HCT116 (cell line): ENCODE results near the gene KRT86. TPM values are rescaled to one million over a fixed set of nuclear protein-coding genes. Genes with fewer than 3 reads are reported as not detected.

Experiments used
- ATAC-seq: fragments of 200-7000 bp; cut with Tn5 transposase; 2 replicates; pipeline ENCODE4 v1.9.1; 2020; ENCODE audit warnings: mild to moderate bottlenecking, moderate library complexity
- BruUV-seq: library from RNA; stranded (reverse); fragments of 400-500 nt; replicated peaks from 2 replicates; lab custom pipeline; 2021; lab: Mats Ljungman, UMichigan
- CTCF ChIA-PET: fragments of 300-600 bp; sonication (Branson Sonifier 250); formaldehyde crosslinking; loops from one replicate; lab custom pipeline; 2021; ENCODE audit warnings: antibody characterized with exemption; lab: Charles Lee
- POLR2A ChIA-PET: fragments of 300-600, 350-600 bp; sonication (Branson Sonifier 250); formaldehyde crosslinking; loops from one replicate; lab custom pipeline; 2021; ENCODE audit warnings: antibody characterized with exemption; lab: Charles Lee
- RAD21 ChIA-PET, 2 experiments: fragments of 300-600 bp; sonication (Branson Sonifier 250); formaldehyde crosslinking; loops; one replicate each; lab custom pipeline; 2023; ENCODE audit warnings: low total read pairs in 2 of 2; ENCODE audit not compliant: uncharacterized antibody in 2 of 2, unreplicated experiment in 2 of 2, low non-redundant PET in 1 of 2; lab: Charles Lee
- DNase-seq: peaks from one replicate; pipeline ENCODE4 v3.0.0-alpha.2; 2010; ENCODE audit warnings: low read depth, low spot score
- H2AFZ ChIP-seq: fragments of 200-600 bp; shearing (Covaris generic), sonication (generic); 2 replicates; pipeline ENCODE4 v1.6.1; 2017; ENCODE audit warnings: low read depth, mixed run types, mixed read lengths, antibody characterized with exemption, low read length; ENCODE audit not compliant: poor library complexity, severe bottlenecking
- H3K27ac ChIP-seq: 2 replicates; pipeline ENCODE4 v1.5.1; 2012; ENCODE audit warnings: low read depth, low read length
- H3K27me3 ChIP-seq: fragments of 200-600 bp; sonication (generic); 2 replicates; pipeline ENCODE4 v1.6.1; 2016; ENCODE audit warnings: mixed run types, low read length, mixed read lengths; ENCODE audit not compliant: insufficient read depth
- H3K36me3 ChIP-seq, 2 experiments: fragments of 200-500 bp in 1 of 2; fragments of 200-600 bp in 1 of 2; sonication (Bioruptor generic) in 1 of 2; sonication (generic) in 1 of 2; 2 replicates each; pipeline versions ENCODE4 v1.5.1 to v1.6.1; 2014 to 2016; ENCODE audit warnings: low read length in 2 of 2, inconsistent platforms in 1 of 2, mixed read lengths in 1 of 2, mixed run types in 1 of 2; ENCODE audit not compliant: insufficient read depth in 2 of 2, control insufficient read depth in 1 of 2
- H3K4me1 ChIP-seq, 2 experiments: fragments of 200-600 bp in 1 of 2; sonication (generic) in 1 of 2; 2 replicates each; pipeline versions ENCODE4 v1.5.1 to v1.6.1; 2012 to 2017; ENCODE audit warnings: low read length in 2 of 2, inconsistent platforms in 1 of 2, mild to moderate bottlenecking in 1 of 2, mixed read lengths in 1 of 2, mixed run types in 1 of 2, moderate library complexity in 1 of 2; ENCODE audit not compliant: insufficient read depth in 2 of 2, control insufficient read depth in 1 of 2
- H3K4me2 ChIP-seq: fragments of 200-600 bp; sonication (generic); 2 replicates; pipeline ENCODE4 v1.6.1; 2017; ENCODE audit warnings: mixed run types, low read length, mixed read lengths
- H3K4me3 ChIP-seq, 2 experiments: fragments of 200-600 bp in 1 of 2; sonication (generic) in 1 of 2; replicated peaks in 1 of 2; 2 replicates each; pipeline ENCODE4 v1.5.1; 2011 to 2016; ENCODE audit warnings: low read length in 2 of 2, control low read depth in 1 of 2, low read depth in 1 of 2, mild to moderate bottlenecking in 1 of 2, mixed read lengths in 1 of 2, mixed run types in 1 of 2
- H3K79me2 ChIP-seq: fragments of 200-600 bp; sonication (generic); 2 replicates; pipeline ENCODE4 v1.6.1; 2017; ENCODE audit warnings: mild to moderate bottlenecking, mixed run types, low read length, moderate library complexity, mixed read lengths; ENCODE audit not compliant: insufficient read depth
- H3K9ac ChIP-seq: fragments of 200-600 bp; sonication (generic); 2 replicates; pipeline ENCODE4 v1.6.1; 2016; ENCODE audit warnings: low read length, mixed read lengths
- H3K9me2 ChIP-seq: fragments of 200-600 bp; sonication (generic), shearing (Covaris generic); 2 replicates; pipeline ENCODE4 v1.6.1; 2017; ENCODE audit warnings: mixed run types, mild to moderate bottlenecking, moderate library complexity; ENCODE audit not compliant: insufficient read depth
- H3K9me3 ChIP-seq, 2 experiments: fragments of 200-500 bp in 1 of 2; fragments of 200-600 bp in 1 of 2; sonication (Bioruptor generic) in 1 of 2; sonication (generic) in 1 of 2; 2 replicates each; pipeline ENCODE4 v1.6.1; 2014 to 2017; ENCODE audit warnings: low read length in 2 of 2, mixed read lengths in 2 of 2, inconsistent platforms in 1 of 2, low read depth in 1 of 2, mild to moderate bottlenecking in 1 of 2, mixed run types in 1 of 2, moderate library complexity in 1 of 2; ENCODE audit not compliant: control insufficient read depth in 1 of 2, insufficient read depth in 1 of 2
- H4K20me1 ChIP-seq: fragments of 200-600 bp; sonication (generic), shearing (Covaris generic); 2 replicates; pipeline ENCODE4 v1.6.1; 2017; ENCODE audit warnings: mixed run types, mild to moderate bottlenecking, moderate library complexity; ENCODE audit not compliant: insufficient read depth
- ATF3 ChIP-seq: IDR thresholded peaks from 2 replicates; pipeline ENCODE4 v1.6.1; 2012
- EGR1 ChIP-seq: IDR thresholded peaks from 2 replicates; pipeline ENCODE4 v1.6.1; 2012; ENCODE audit warnings: low read depth
- EZH2 ChIP-seq: fragments of 200-600 bp; sonication (generic); IDR thresholded peaks from 2 replicates; pipeline ENCODE4 v1.6.1; 2017; ENCODE audit warnings: antibody characterized with exemption, mixed run types
- FOSL1 ChIP-seq: IDR thresholded peaks from 2 replicates; pipeline ENCODE4 v1.6.1; 2012; ENCODE audit warnings: low read depth
- JUND ChIP-seq: IDR thresholded peaks from 2 replicates; pipeline ENCODE4 v1.6.1; 2012
- MAX ChIP-seq: IDR thresholded peaks from 2 replicates; pipeline ENCODE4 v1.6.1; 2012
- POLR2AphosphoS5 ChIP-seq: IDR thresholded peaks from 2 replicates; pipeline ENCODE4 v1.6.1; 2011; ENCODE audit warnings: mild to moderate bottlenecking, low read depth, low read length, moderate library complexity
- RAD21 ChIP-seq: IDR thresholded peaks from 2 replicates; pipeline ENCODE4 v1.6.1; 2012; ENCODE audit warnings: low read depth, mild to moderate bottlenecking
- REST ChIP-seq: IDR thresholded peaks from 2 replicates; pipeline ENCODE4 v1.6.1; 2012; ENCODE audit warnings: low read depth
- SIN3A ChIP-seq: IDR thresholded peaks from 2 replicates; pipeline ENCODE4 v1.6.1; 2012; ENCODE audit warnings: low read depth
- TCF7L2 ChIP-seq: IDR thresholded peaks from 2 replicates; pipeline ENCODE4 v1.7.0; 2011; ENCODE audit warnings: borderline replicate concordance, inconsistent platforms; ENCODE audit not compliant: insufficient read depth, insufficient read length; ENCODE audit errors: extremely low read depth
- YY1 ChIP-seq: IDR thresholded peaks from 2 replicates; pipeline ENCODE4 v1.6.1; 2011; ENCODE audit warnings: low read length, low read depth, moderate library complexity, mild to moderate bottlenecking; ENCODE audit not compliant: insufficient replicate concordance; ENCODE audit errors: extremely low read depth
- ZBTB33 ChIP-seq: IDR thresholded peaks from 2 replicates; pipeline ENCODE4 v1.6.1; 2011; ENCODE audit warnings: mild to moderate bottlenecking, low read length, moderate library complexity; ENCODE audit not compliant: insufficient replicate concordance; ENCODE audit errors: extremely low read depth
- ZFX ChIP-seq: fragments of 450-650 bp; IDR thresholded peaks from 2 replicates; pipeline ENCODE4 v1.6.1; 2017
- ZNF274 ChIP-seq: fragments of 200-500 bp; sonication (Bioruptor generic); IDR thresholded peaks from 2 replicates; pipeline ENCODE4 v1.6.1; 2014; ENCODE audit warnings: mild to moderate bottlenecking, low read depth, low read length, inconsistent platforms
- intact Hi-C: fragments of 100-400 bp; cut with micrococcal nuclease; formaldehyde crosslinking; loops from 2 replicates; pipeline ENCODE4 v1.10.0; 2022
- total RNA-seq: library from RNA; stranded (reverse); gene quantifications from one replicate; pipeline ENCODE4 v1.2.1, GENCODE V29; 2021; ENCODE audit not compliant: unreplicated experiment

Gene KRT86
- total RNA-seq, 1 experiment from 2014 or later, result 1.5 TPM

GRCh38 chr12:52313926-52314325 is 39.5 kb downstream of the KRT86 start:
- H3K4me2 ChIP-seq, result no peak overlapping the region

More at GRCh38 chr12:52313926-52314325, 39.5 kb downstream of the KRT86 start:
- H3K9me3 ChIP-seq, result no peaks in the 10 kb centered on the region
- H3K4me1 ChIP-seq, result peaks cover 3 to 13% of the 10 kb centered on the region in 2 experiments; a peak in 3 of 4 replicates
- no peaks in the 10 kb centered on the region for H3K27me3 ChIP-seq
- H3K9me2 ChIP-seq, result no peaks in the 10 kb centered on the region
- no peak for ATAC-seq
- CTCF ChIA-PET, result interaction anchor here (1.3 kb wide), 1 partner anchor 14 kb away, joined by 6 read pairs; no protein-coding TSS in a partner anchor
- POLR2A ChIA-PET, result no interaction called here
- no peaks in the 10 kb centered on the region for H3K79me2 ChIP-seq
- H3K9ac ChIP-seq, result no peak overlapping the region
- RAD21 ChIA-PET, result no interaction called here
- no peaks in the 10 kb centered on the region for H3K36me3 ChIP-seq
- no peaks in the 10 kb centered on the region for H4K20me1 ChIP-seq
- no peak overlapping the region for H3K4me3 ChIP-seq
- TF ChIP-seq ZNF274 (no peak), ATF3 (no peak), ZFX (no peak), SIN3A (no peak), ZBTB33 (no peak), REST (no peak), TCF7L2 (no peak), MAX (no peak), EGR1 (no peak), RAD21 (no peak), POLR2AphosphoS5 (no peak), JUND (no peak), YY1 (no peak), EZH2 (no peak), FOSL1 (no peak)
- no peak overlapping the region for H2AFZ ChIP-seq
- intact Hi-C loops, result no loop called here
- BruUV-seq, result no TSS peak
- DNase-seq, result no peak
- no peak overlapping the region for H3K27ac ChIP-seq
